ENCODE measurements around the gene FAH. TPM values are rescaled to one million over a fixed set of nuclear protein-coding genes. Genes with fewer than 3 reads are reported as not detected.

FAH gene
- polyA plus RNA-seq, 3 donors, result 16.5 to 25.4 (median 24.0) TPM

DNA sequence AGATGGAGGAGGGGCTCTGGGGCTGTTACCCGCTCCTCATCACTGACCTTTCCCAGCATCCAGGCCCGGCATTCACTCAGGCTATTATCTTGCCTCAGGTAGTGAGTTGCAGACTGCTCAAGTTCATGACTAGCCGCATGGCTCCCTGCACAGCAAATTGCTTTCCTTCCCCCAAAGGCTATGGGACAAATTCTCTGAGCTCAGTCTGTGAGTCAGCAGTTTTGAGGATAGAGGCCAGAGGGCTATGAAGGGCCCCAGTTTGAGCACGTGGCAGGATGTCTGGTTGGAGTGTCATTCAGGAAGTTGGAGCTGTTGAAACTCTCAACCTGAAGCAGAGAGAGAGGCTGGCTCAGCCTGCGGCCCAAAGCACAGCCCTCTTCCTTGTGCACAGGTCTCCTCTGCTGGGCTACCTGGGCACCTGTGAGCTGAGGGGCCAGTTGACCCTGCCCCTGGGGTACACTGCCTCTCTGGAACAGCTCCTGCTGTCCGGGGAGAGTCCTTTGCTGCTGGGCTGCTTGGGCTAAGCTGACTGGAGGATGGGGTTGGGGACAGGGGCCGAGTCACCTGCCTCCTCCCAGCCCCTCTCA lies 7.9 kb downstream of the FAH start:
- H3K9me3 Mint-ChIP-seq, result peaks cover 0 to 6% (median 1%) of the 10 kb centered on the region in 7 donors
- Histone ChIP-seq H3K4me1 (ENCODE audit: control insufficient read depth in 1 of 2, insufficient read depth in 2 of 2, low read length in 2 of 2) (peaks cover 42 to 47% of the 10 kb centered on the region in 2 donors), H3K27me3 (ENCODE audit: control insufficient read depth in 2 of 2, insufficient read depth in 2 of 2, low read length in 2 of 2) (no peaks in the 10 kb centered on the region), H3K79me2 (ENCODE audit: insufficient read depth, low read length) (peaks cover 10% of the 10 kb centered on the region), H3K36me3 (replicated peaks in 1 of 2; ENCODE audit: control insufficient read depth in 1 of 2, insufficient read depth in 2 of 2, low read length in 2 of 2) (peaks cover 0 to 28% of the 10 kb centered on the region in 2 donors), H3K27ac (ENCODE audit: low read depth in 1 of 2, low read length in 2 of 2) (peak overlapping the region; percentile 79 to 89), H4K20me1 (ENCODE audit: insufficient read depth, low read length) (no peaks in the 10 kb centered on the region), H3K9me3 (replicated peaks in 1 of 2; ENCODE audit: control insufficient read depth in 1 of 2, insufficient read depth in 1 of 2, low read length in 2 of 2) (no peaks in the 10 kb centered on the region), H2AFZ (ENCODE audit: insufficient read depth, low read depth, low read length, poor library complexity, severe bottlenecking) (peak overlapping the region; percentile 79), H3K4me2 (replicated peaks; ENCODE audit: extremely low read depth, low read length, poor library complexity, severe bottlenecking) (peak overlapping the region; percentile 46), H3K9ac (ENCODE audit: insufficient read depth, low read length, poor library complexity, severe bottlenecking) (peak overlapping the region; percentile 51), H3K4me3 (replicated peaks in 1 of 3; ENCODE audit: low read depth in 2 of 3, low read length in 3 of 3) (peak overlapping the region in 1 of 3 experiments; percentile 21)
- intact Hi-C loops (cut with micrococcal nuclease), result loop anchor here in 1 of 2 donors (5.0 kb wide), 1 partner anchor 103 kb away; the partner anchor contains the start of gene ZFAND6
- peaks cover 37 to 49% of the 10 kb centered on the region in 2 donors for H3K36me3 Mint-ChIP-seq
- peaks cover 44% of the 10 kb centered on the region for H3K4me1 Mint-ChIP-seq
- TF ChIP-seq, protein P1, sequence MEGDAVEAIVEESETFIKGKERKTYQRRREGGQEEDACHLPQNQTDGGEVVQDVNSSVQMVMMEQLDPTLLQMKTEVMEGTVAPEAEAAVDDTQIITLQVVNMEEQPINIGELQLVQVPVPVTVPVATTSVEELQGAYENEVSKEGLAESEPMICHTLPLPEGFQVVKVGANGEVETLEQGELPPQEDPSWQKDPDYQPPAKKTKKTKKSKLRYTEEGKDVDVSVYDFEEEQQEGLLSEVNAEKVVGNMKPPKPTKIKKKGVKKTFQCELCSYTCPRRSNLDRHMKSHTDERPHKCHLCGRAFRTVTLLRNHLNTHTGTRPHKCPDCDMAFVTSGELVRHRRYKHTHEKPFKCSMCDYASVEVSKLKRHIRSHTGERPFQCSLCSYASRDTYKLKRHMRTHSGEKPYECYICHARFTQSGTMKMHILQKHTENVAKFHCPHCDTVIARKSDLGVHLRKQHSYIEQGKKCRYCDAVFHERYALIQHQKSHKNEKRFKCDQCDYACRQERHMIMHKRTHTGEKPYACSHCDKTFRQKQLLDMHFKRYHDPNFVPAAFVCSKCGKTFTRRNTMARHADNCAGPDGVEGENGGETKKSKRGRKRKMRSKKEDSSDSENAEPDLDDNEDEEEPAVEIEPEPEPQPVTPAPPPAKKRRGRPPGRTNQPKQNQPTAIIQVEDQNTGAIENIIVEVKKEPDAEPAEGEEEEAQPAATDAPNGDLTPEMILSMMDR (IDR thresholded peaks at IDR 0.05), result no peak
- H3K27me3 Mint-ChIP-seq (ENCODE audit: low read depth in 3 of 3), result peaks cover 0 to 3% (median 0%) of the 10 kb centered on the region in 3 donors
- peak overlapping the region; percentile 85 to 94 (median 91) for H3K27ac Mint-ChIP-seq
- peak; percentile 92 to 96 (median 94) for DNase-seq
- WGBS (ENCODE audit: insufficient coverage), result 3% methylated on average over 3 of the region's 7 CpGs
- peak overlapping the region in 1 of 2 donors; percentile 37 for H3K4me3 Mint-ChIP-seq

DNA sequence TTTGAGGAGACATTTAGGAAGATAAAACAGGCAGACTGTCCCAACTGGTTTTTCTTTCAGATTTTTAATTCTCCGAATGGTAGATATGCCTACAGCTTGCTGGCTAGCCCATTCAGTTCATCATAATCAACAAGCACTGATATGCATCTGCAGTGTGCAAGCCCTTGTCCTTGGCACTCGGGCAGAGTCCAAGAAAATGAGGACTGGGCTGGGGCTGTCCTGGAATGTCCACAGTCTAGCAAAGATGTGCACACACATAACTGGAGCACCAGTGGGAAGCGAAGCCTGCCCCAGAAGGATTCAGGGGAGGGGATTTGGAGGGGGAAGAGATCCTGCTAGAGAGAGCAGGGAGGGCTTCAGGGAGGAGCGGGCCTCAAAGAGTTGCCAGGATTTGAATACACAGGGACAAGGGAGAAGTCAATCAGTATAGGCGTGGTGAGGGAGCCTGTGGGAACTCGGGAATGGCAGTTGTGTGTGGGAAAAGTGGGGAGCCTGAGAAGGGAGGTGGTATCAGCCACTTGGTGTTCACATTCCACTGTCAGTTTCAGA lies 8.7 kb downstream of the FAH start:
- H3K27ac ChIP-seq (ENCODE audit: low read depth in 1 of 2, low read length in 2 of 2), result peak overlapping the region; percentile 79 to 89
- H3K9me3 Mint-ChIP-seq, result peaks cover 0 to 6% (median 1%) of the 10 kb centered on the region in 7 donors
- H3K27ac Mint-ChIP-seq, result peak overlapping the region; percentile 85 to 94 (median 91)

More for the DNA sequence above, 8.7 kb downstream of the FAH start:
- Mint-ChIP-seq H3K4me1 (peaks cover 37% of the 10 kb centered on the region), H3K4me3 (no peak overlapping the region), H3K36me3 (peaks cover 37 to 49% of the 10 kb centered on the region in 2 donors), H3K27me3 (ENCODE audit: low read depth in 3 of 3) (peaks cover 0 to 3% (median 0%) of the 10 kb centered on the region in 3 donors)
- Histone ChIP-seq H3K4me2 (replicated peaks; ENCODE audit: extremely low read depth, low read length, poor library complexity, severe bottlenecking) (no peak overlapping the region), H3K27me3 (ENCODE audit: control insufficient read depth in 2 of 2, insufficient read depth in 2 of 2, low read length in 2 of 2) (no peaks in the 10 kb centered on the region), H3K9ac (ENCODE audit: insufficient read depth, low read length, poor library complexity, severe bottlenecking) (no peak overlapping the region), H4K20me1 (ENCODE audit: insufficient read depth, low read length) (no peaks in the 10 kb centered on the region), H2AFZ (ENCODE audit: insufficient read depth, low read depth, low read length, poor library complexity, severe bottlenecking) (no peak overlapping the region), H3K9me3 (replicated peaks in 1 of 2; ENCODE audit: control insufficient read depth in 1 of 2, insufficient read depth in 1 of 2, low read length in 2 of 2) (no peaks in the 10 kb centered on the region), H3K36me3 (replicated peaks in 1 of 2; ENCODE audit: control insufficient read depth in 1 of 2, insufficient read depth in 2 of 2, low read length in 2 of 2) (peaks cover 0 to 28% of the 10 kb centered on the region in 2 donors), H3K4me1 (ENCODE audit: control insufficient read depth in 1 of 2, insufficient read depth in 2 of 2, low read length in 2 of 2) (peaks cover 33 to 38% of the 10 kb centered on the region in 2 donors), H3K4me3 (replicated peaks in 1 of 3; ENCODE audit: low read depth in 2 of 3, low read length in 3 of 3) (no peak overlapping the region), H3K79me2 (ENCODE audit: insufficient read depth, low read length) (peaks cover 7% of the 10 kb centered on the region)
- no peak for DNase-seq
- TF ChIP-seq, protein P1 (IDR thresholded peaks at IDR 0.05), result no peak
- intact Hi-C loops (cut with micrococcal nuclease), result loop anchor here in 1 of 2 donors (5.0 kb wide), 1 partner anchor 104 kb away; the partner anchor contains the start of gene ZFAND6
- 94% methylated on average over 6 of the region's 6 CpGs for WGBS (ENCODE audit: insufficient coverage)
